ENCODE data around the gene FBXO28.
"Not testable (repeated sequence)": the region's sequence is repeated elsewhere in the genome, so short reads cannot be mapped to it uniquely, and the experiment has no call there.

FBXO28 gene

DNA sequence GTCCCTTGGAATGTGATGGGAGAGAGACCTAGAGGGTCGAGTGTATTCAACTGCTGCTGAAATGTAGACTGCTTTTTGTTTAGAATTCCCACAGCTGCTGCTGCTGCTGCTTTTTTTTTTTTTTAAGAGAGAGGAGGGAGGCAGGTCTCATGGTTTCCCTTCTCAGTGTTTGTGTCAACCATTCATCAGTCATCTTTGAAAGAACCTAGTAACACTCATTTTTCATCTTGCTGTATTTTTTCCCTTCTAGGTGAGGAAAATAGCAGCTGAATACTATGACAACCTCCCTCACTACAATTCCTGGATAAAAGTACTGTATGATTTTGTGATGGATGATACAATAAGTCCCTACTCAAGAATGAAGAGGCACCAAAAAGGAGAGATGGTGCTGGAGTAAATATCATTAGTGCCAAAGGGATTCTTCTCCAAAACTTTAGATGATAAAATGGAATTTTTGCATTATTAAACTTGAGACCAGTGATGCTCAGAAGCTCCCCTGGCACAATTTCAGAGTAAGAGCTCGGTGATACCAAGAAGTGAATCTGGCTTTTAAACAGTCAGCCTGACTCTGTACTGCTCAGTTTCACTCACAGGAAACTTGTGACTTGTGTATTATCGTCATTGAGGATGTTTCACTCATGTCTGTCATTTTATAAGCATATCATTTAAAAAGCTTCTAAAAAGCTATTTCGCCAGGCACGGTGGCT lies 78.3 kb downstream of the FBXO28 start:
- DNase-seq: no peak

DNA sequence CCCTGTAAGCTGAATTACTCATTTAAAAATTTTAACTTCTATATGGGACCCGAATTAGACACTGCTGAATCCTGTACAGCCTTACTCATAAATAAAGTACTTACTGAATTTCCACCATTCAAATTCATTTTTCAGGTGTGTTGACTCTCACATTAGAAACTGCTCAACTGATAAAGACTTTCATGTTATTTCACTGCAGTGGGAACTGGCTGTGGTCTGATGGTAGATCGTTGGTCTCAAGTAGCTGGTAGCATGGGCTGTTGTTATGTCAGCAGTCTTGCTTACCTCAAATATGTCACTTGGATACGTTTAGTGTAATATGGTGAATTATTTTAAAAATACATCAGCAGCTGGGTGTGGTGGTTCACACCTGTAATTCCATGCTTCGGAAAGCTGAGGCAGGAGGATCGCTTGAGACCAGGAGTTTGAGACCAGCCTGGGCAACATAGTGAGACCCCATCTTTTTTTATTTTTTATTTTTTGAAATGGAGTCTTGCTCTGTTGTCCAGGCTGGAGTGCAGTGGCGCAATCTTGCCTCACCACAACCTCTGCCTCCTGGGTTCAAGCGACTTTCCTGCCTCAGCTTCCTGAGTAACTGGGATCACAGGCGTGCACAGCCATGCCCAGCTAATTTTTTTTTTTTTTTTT lies 79.5 kb downstream of the FBXO28 start:
- no peak for DNase-seq

DNA sequence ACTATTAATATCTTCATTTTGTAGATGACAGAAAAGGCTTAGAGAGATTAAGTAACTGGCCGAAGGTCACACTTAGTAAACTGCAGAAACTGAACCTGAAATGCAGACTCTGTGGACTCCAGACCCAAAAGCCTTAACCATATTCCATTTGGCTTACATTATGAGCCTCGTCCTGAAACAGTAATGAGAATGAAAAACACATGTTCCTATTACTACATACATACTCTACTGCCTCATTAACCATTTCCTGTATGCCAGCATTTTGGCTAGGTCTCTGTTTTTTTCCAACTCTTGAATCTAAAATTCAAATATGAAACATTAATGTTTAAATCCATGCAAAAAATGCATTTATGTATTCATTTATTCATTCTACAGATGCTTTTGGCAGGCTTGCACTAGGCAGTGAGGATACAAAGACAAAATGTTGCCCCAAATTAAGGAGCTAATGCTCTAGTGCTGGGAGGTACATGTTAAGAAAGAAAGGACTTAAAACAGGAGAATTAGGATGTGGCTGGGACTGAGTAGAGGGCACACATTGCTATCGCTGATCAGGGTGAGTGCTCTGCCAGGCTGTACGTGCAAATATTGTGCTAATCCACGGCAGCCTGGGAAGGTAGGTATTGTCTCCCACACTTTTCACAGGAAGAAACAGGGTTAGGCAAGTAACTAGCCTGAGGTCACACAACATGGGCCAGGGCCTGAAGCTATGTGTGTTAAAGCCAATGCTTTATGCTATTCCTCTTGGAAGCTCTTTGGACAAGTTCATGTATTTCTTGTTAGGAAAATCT lies 83.1 kb downstream of the FBXO28 start:
- DNase-seq: no peak

DNA sequence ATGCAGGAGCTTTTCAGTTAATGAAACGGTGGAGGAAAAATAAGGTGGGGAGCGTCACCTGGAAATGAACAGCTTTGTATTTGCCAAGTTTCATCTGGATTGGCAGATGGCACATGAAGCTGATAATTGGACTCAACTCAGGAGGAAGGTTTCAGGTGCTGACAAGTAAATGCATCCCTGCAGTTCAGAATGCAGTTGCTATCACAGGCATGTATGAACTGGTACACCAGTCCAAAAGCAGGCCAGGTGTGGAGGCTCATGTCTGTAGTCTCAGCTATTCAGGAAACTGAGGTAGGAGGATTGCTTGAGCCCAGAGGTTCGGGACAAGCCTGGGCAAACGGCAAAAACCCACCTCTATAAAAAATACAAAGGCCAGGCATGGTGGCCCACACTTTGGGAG lies 84.7 kb downstream of the FBXO28 start:
- DNase-seq: no peak

DNA sequence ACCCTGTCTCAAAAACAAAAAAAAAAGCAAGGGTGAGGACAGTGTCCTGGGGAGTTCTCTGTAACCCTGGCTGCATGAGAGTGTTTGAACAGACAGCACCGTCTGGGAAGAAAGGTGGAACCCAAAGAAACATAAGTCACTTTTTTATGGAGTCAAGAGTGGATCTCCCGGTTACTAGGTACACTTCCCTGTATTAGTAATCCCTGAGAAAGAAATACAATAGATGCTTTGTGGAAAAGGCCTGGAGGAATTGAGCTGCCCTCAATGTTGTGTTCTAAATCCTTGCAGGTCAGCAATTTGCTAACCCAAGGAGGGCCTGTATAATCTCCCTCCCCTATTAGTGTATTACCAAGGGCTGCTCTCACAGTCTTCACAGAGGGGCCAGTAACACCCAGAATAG lies 85.8 kb downstream of the FBXO28 start:
- no peak for DNase-seq

DNA sequence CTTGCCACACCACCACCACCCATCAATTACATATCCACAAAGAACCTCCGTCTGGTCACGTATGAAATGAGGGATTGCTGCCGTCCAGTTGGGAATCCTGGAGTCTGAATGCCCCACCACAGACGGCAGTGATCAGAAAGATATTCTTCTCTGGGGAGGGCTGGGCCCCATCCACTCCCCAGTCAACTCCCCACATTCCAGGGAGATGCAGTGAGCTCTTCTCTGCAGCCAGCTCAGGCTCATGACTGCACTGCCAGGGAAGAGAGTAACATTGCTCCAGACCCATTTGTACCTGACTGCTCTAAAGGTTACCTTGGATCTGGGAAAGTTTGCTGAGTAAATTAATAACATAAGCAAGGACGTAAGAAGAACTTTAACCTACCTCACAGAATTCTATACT lies 87.5 kb downstream of the FBXO28 start:
- DNase-seq: no peak

DNA sequence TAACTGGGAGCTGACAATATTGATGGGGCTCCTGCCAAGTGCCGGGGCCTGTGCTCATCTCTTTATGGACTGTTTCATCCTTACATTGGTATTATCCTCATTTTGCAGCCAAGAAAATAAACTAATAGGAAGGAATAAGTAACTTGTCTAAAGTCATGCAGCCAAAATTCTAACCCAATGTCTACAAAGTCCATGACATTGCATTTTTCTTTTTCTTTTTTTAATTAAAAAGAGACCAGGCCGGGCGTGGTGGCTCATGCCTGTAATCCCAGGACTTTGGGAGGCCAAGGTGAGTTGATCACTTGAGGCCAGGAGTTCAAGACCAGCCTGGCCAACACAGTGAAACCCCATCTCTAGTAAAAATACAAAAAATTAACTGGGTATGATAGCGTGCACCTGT lies 87.9 kb downstream of the FBXO28 start:
- DNase-seq: no peak

DNA sequence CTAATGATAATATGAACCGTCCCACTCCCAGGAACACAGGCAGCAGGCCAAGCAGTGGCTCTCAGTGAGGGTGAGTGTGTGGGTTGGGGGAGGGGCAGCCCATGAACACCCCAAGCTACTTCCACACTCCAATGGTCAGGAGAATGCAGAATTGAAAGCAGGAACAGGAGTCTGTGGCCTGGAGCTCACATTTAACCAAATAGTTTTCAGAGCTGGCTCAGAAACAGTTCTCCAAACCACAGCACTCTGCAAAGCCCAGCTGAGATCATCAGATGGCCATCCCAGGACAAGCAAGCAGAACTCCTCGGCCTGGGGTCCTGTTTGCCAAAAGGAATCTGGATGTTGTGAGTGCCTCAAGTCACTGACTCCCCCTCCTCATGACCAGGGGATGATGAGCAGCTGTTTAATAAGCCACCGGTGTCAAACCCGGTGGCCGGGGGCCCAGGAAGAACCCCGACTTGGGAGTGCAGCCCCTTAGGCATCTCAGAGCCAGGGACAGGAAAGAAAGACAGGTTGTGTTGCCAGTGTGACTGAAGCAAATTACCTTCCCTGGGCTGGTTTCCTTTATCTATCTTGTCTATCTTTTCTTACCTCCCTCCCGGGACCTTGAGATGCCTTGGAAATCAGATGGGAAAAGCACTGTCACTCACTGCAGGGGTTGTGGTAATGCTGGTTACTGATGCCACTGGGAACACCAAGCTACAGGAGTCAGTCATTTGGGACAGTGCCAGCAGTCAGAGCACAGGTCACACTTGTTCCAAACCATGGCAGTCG lies 89.5 kb downstream of the FBXO28 start:
- no peak for DNase-seq

DNA sequence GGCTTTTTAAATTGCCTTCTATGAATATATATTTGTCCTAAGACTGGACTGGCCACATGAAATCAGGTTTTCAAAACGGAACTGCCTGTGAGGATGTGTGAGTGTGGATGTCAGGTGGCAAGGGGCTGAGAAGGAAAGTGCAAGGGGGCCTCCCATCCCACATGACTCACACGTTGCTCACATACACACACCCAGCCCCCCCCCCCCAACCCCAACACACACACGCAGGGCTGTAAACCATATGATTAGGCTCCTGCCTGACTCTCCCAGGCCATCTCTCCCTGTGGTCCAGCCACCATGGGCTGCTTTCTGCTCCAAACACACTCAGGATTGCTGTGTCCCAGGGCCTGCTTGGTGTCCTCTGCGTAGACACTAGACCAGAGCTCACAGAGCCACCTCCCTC lies 91.5 kb downstream of the FBXO28 start:
- DNase-seq: peak; percentile 17

DNA sequence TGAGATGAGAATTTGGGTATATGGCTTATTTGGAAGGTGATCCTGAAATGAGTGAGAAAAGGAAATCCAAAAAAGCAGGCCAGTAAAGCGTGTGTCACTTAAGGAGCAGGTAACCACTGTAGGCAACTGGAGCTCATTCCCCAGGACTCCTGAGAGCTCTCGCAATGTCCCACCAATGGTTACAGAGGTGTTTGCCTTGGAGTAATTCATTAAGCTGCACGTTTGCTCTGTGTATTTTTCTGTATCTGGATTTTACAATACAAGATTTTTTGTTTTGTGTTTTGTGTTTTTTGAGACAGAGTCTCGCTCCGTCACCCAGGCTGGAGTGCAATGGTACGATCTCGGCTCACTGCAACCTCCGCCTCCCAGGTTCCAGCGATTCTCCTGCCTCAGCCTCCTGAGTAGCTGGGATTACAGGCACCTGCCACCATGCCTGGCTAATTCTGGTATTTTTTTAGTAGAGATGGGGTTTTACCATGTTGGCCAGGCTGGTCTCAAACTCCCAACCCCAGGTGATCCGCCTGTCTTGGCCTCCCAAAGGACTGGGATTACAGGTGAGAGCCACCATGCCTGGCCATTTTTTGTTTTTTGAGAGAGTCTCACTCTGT lies 92.1 kb downstream of the FBXO28 start:
- DNase-seq: not testable (repeated sequence)

DNA sequence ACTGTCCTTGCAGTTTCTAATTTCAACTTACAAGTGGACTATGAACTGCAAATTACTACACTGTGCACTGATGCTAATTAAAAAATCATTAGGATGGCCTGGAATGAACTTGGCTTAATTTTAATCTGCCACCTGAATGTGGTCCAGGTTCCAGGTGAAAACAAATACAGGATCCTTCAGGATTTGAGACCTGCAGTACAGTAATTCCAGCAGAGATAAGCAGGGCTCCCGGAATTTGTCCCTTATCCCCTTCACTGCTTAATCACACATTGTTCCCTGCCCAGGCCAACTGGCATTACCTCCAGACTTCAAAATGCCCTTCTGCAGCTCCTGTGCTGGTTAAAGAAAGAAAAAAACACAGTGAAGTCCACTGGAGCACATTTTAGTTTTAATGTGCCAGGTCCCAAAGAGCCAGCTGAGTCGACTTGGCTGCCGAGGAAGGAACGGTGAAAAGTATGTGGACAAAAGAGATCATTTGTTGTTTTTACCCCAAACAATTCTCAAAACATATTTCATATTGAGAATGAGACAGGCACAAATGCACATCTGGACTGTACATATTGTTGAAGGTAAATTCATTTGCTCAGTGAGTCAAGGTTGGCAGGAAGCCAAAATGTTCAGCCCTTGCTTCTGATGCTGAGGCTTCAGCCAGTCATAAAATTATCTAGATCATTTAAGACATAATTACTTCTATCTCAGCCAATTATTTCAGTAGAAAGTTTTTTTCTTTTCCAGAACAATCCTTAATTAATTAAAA lies 97.5 kb downstream of the FBXO28 start:
- no peak for DNase-seq

All from stimulated activated CD4-positive, alpha-beta T cell treated with anti-CD3 and anti-CD28 coated beads, Interleukin-12 subunit alpha, Interleukin-12 subunit beta, amount 100 ng/mL, for 4 hours (primary cell).